Keratinocyte (primary cell): Measurements from ENCODE around the gene TCF7L2. TPM values are rescaled to one million over a fixed set of nuclear protein-coding genes. Genes with fewer than 3 reads are reported as not detected.
A peak's percentile ranks its signal among the peaks of the same experiment; 100 is the strongest.

Experiments used
- DNase-seq: peaks from one replicate; pipeline ENCODE4 v3.0.0-alpha.2; 2011; ENCODE audit warnings: low read depth, missing footprints, low spot score
- FAIRE-seq: peaks from 2 replicates; lab custom pipeline; 2011; peaks lifted over from hg19 to GRCh38; lab: Jason Lieb, UNC
- H2AFZ ChIP-seq: 2 replicates; pipeline ENCODE4 v1.6.0; 2012; ENCODE audit warnings: low read length, control low read depth, inconsistent platforms; ENCODE audit not compliant: control insufficient read depth
- H3K27ac ChIP-seq: 2 replicates; pipeline ENCODE4 v1.5.1; 2011; ENCODE audit warnings: low read length; ENCODE audit not compliant: control insufficient read depth, insufficient read depth
- H3K27me3 ChIP-seq: 3 replicates; pipeline ENCODE4 v1.6.0; 2011; ENCODE audit warnings: low read length; ENCODE audit not compliant: control insufficient read depth, insufficient read depth; ENCODE audit errors: extremely low read depth
- H3K36me3 ChIP-seq, 2 experiments: 2 replicates in 1 of 2; 3 replicates in 1 of 2; pipeline ENCODE4 v1.5.1; 2011; ENCODE audit warnings: low read length in 2 of 2, mild to moderate bottlenecking in 1 of 2; ENCODE audit not compliant: control insufficient read depth in 2 of 2, insufficient read depth in 2 of 2; ENCODE audit errors: extremely low read depth in 1 of 2
- H3K4me1 ChIP-seq: 3 replicates; pipeline ENCODE4 v1.5.1; 2011; ENCODE audit warnings: low read length; ENCODE audit not compliant: control insufficient read depth, insufficient read depth; ENCODE audit errors: extremely low read depth
- H3K4me2 ChIP-seq: 3 replicates; pipeline ENCODE4 v1.6.0; 2011; ENCODE audit warnings: low read depth, low read length; ENCODE audit not compliant: control insufficient read depth, insufficient read depth; ENCODE audit errors: extremely low read depth
- H3K4me3 ChIP-seq, 3 experiments: fragments of 200-600 bp in 1 of 3; sonication (generic) in 1 of 3; 2 replicates in 2 of 3; 3 replicates in 1 of 3; pipeline ENCODE4 v1.5.1; 2011 to 2016; ENCODE audit warnings: low read length in 3 of 3, mild to moderate bottlenecking in 3 of 3, control low read depth in 2 of 3, inconsistent platforms in 1 of 3, low read depth in 1 of 3, mixed read lengths in 1 of 3, mixed run types in 1 of 3, moderate library complexity in 1 of 3; ENCODE audit not compliant: control insufficient read depth in 2 of 3, insufficient read depth in 2 of 3; ENCODE audit errors: extremely low read depth in 1 of 3
- H3K79me2 ChIP-seq: 2 replicates; pipeline ENCODE4 v1.6.0; 2012; ENCODE audit warnings: low read length; ENCODE audit not compliant: control insufficient read depth, insufficient read depth
- H3K9ac ChIP-seq: 3 replicates; pipeline ENCODE4 v1.6.0; 2011; ENCODE audit warnings: low read length; ENCODE audit not compliant: control insufficient read depth, insufficient read depth; ENCODE audit errors: extremely low read depth
- H3K9me1 ChIP-seq: 3 replicates; pipeline ENCODE4 v1.6.0; 2011; ENCODE audit warnings: low read length; ENCODE audit not compliant: control insufficient read depth, insufficient read depth; ENCODE audit errors: extremely low read depth
- H3K9me3 ChIP-seq: 2 replicates; pipeline ENCODE4 v1.5.1; 2012; ENCODE audit warnings: low read depth, low read length; ENCODE audit not compliant: control insufficient read depth
- H4K20me1 ChIP-seq: 3 replicates; pipeline ENCODE4 v1.6.0; 2011; ENCODE audit warnings: low read length; ENCODE audit not compliant: control insufficient read depth, insufficient read depth; ENCODE audit errors: extremely low read depth
- CTCF ChIP-seq, 3 experiments: IDR thresholded peaks in 1 of 3; conservative IDR thresholded peaks in 1 of 3; optimal IDR thresholded peaks in 1 of 3; 2 replicates in 2 of 3; 3 replicates in 1 of 3; pipeline versions ENCODE3 to v1.5.1; 2011; ENCODE audit warnings: low read length in 3 of 3, mild to moderate bottlenecking in 3 of 3, moderate library complexity in 2 of 3, control low read depth in 1 of 3, inconsistent platforms in 1 of 3; ENCODE audit not compliant: insufficient read depth in 2 of 3; ENCODE audit errors: extremely low read depth in 1 of 3
- EZH2 ChIP-seq: IDR thresholded peaks from one replicate; pipeline ENCODE4 v1.6.1; 2012; ENCODE audit warnings: inconsistent platforms, mild to moderate bottlenecking, low read length, moderate library complexity
- dilution Hi-C: fragments of 300-500 bp; cut with MboI; formaldehyde crosslinking; loops from one replicate; pipeline ENCODE4 v1.7.0; 2020; ENCODE audit warnings: low sequenced_read_pairs; ENCODE audit not compliant: extremely low pct_ligation_motif_present
- polyA plus RNA-seq, 5 experiments: library from polyadenylated mRNA; depleted of rRNA in 3 of 5; stranded (reverse) in 3 of 5; stranded (forward) in 1 of 5; unstranded in 1 of 5; fragments of >200 nt; gene quantifications; 1 replicate in 1 of 5; 2 replicates in 3 of 5; 3 replicates in 1 of 5; pipeline versions ENCODE4 v1.2.1 to v1.2.3, GENCODE V29; 2011 to 2012; ENCODE audit warnings: missing spikeins in 2 of 5, low read depth in 1 of 5, low replicate concordance in 1 of 5

TCF7L2 gene
- polyA plus RNA-seq, 1 donor (not counting 4 experiments of a cell fraction or from before 2014, with no cell fraction given) = 2.5 TPM

- TF ChIP-seq CTCF (optimal IDR thresholded peaks at IDR 0.05 in 1 of 3, IDR thresholded peaks at IDR 0.05 in 1 of 3, conservative IDR thresholded peaks at IDR 0.05 in 1 of 3; ENCODE audit: extremely low read depth in 1 of 3, insufficient read depth in 2 of 3, low read length in 3 of 3) (no peak), EZH2 (no peak)
- H3K9ac ChIP-seq = no peak overlapping the region
- H3K9me1 ChIP-seq = no peaks in the 10 kb centered on the region
- H3K4me2 ChIP-seq = no peak overlapping the region
- FAIRE-seq (no peak), DNase-seq (no peak)
- H3K4me1 ChIP-seq = peaks cover 25% of the 10 kb centered on the region
- no peak overlapping the region for H3K4me3 ChIP-seq
- H3K36me3 ChIP-seq = no peaks in the 10 kb centered on the region
- no peaks in the 10 kb centered on the region for H3K27me3 ChIP-seq
- H3K9me3 ChIP-seq = no peaks in the 10 kb centered on the region
- no peak overlapping the region for H3K27ac ChIP-seq
- H2AFZ ChIP-seq = no peak overlapping the region
- H4K20me1 ChIP-seq = no peaks in the 10 kb centered on the region
- dilution Hi-C loops = no loop called here
- no peaks in the 10 kb centered on the region for H3K79me2 ChIP-seq
Measured at GRCh38 chr10:113071446-113071845, 121.4 kb downstream of the TCF7L2 start.

- Histone ChIP-seq H3K36me3 (no peaks in the 10 kb centered on the region), H3K27ac (peak overlapping the region; percentile 50), H4K20me1 (no peaks in the 10 kb centered on the region), H3K9me3 (no peaks in the 10 kb centered on the region), H3K4me2 (peak overlapping the region; percentile 46), H3K9ac (peak overlapping the region; percentile 59), H3K27me3 (no peaks in the 10 kb centered on the region), H3K79me2 (no peaks in the 10 kb centered on the region), H3K9me1 (no peaks in the 10 kb centered on the region), H3K4me1 (peaks cover 19% of the 10 kb centered on the region), H2AFZ (peak overlapping the region; percentile 76), H3K4me3 (no peak overlapping the region)
- dilution Hi-C loops = no loop called here
- peak; percentile 70 for FAIRE-seq
- DNase-seq = peak; percentile 38
- no peak for TF ChIP-seq CTCF (optimal IDR thresholded peaks at IDR 0.05 in 1 of 3, IDR thresholded peaks at IDR 0.05 in 1 of 3, conservative IDR thresholded peaks at IDR 0.05 in 1 of 3; ENCODE audit: extremely low read depth in 1 of 3, insufficient read depth in 2 of 3, low read length in 3 of 3)
- no peak for TF ChIP-seq EZH2
Measured at GRCh38 chr10:113073549-113074189, 123.6 kb downstream of the TCF7L2 start.
